WTC11 (cell line): ENCODE results near the gene OCA2. TPM values are rescaled to one million over a fixed set of nuclear protein-coding genes. Genes with fewer than 3 reads are reported as not detected.
A peak's percentile ranks its signal among the peaks of the same experiment; 100 is the strongest.

Experiments
- ATAC-seq: fragments of 200-7000 bp; cut with Tn5 transposase; 2 replicates; pipeline ENCODE4 v1.10.0; 2021; ENCODE audit warnings: mild to moderate bottlenecking, moderate library complexity
- CTCF ChIA-PET: fragments of 300-600 bp; sonication (Branson Sonifier 250); formaldehyde crosslinking; loops from one replicate; lab custom pipeline; 2021; ENCODE audit warnings: antibody characterized with exemption; lab: Charles Lee
- POLR2A ChIA-PET: fragments of 350-600 bp; sonication (Branson Sonifier 250); formaldehyde crosslinking; loops from one replicate; lab custom pipeline; 2021; ENCODE audit warnings: antibody characterized with exemption; lab: Charles Lee
- DNase-seq: peaks from one replicate; pipeline ENCODE4 v3.0.0; 2021; ENCODE audit warnings: low spot score
- H3K27ac Mint-ChIP-seq: 2 replicates; pipeline ENCODE4 v1.8.0; 2021; ENCODE audit warnings: mixed read lengths
- H3K27me3 Mint-ChIP-seq: 2 replicates; pipeline ENCODE4 v1.8.0; 2021; ENCODE audit warnings: low read depth, mild to moderate bottlenecking, moderate library complexity, mixed read lengths
- H3K36me3 Mint-ChIP-seq: 2 replicates; pipeline ENCODE4 v1.8.0; 2021; ENCODE audit warnings: mixed read lengths
- H3K4me1 Mint-ChIP-seq: 2 replicates; pipeline ENCODE4 v1.8.0; 2022; ENCODE audit warnings: mixed read lengths
- H3K4me3 Mint-ChIP-seq: 2 replicates; pipeline ENCODE4 v1.8.0; 2021; ENCODE audit warnings: mild to moderate bottlenecking, moderate library complexity, mixed read lengths
- H3K9me3 Mint-ChIP-seq: 2 replicates; pipeline ENCODE4 v1.8.0; 2021; ENCODE audit warnings: mixed read lengths
- ATF1 ChIP-seq: sonication (generic); formaldehyde crosslinking; IDR thresholded peaks from 2 replicates; pipeline ENCODE4 v1.8.1; 2023; ENCODE audit warnings: mild to moderate bottlenecking, moderate library complexity, missing genetic modification reagents
- CREM ChIP-seq: sonication (generic); formaldehyde crosslinking; IDR thresholded peaks from 2 replicates; pipeline ENCODE4 v1.8.1; 2022; ENCODE audit warnings: mild to moderate bottlenecking, missing genetic modification reagents, moderate library complexity
- CTCF ChIP-seq: fragments of 200-600 bp; IDR thresholded peaks from 2 replicates; pipeline ENCODE4 v1.8.0; 2022; ENCODE audit warnings: antibody characterized with exemption
- ETV6 ChIP-seq: sonication (generic); formaldehyde crosslinking; IDR thresholded peaks from 2 replicates; pipeline ENCODE4 v1.8.1; 2022; ENCODE audit warnings: mild to moderate bottlenecking, missing genetic modification reagents
- IRF2 ChIP-seq: sonication (generic); formaldehyde crosslinking; IDR thresholded peaks from 2 replicates; pipeline ENCODE4 v1.8.0; 2022; ENCODE audit warnings: low read depth, missing genetic modification reagents, borderline replicate concordance
- MAX ChIP-seq: sonication (generic); formaldehyde crosslinking; IDR thresholded peaks from 2 replicates; pipeline ENCODE4 v1.8.0; 2022; ENCODE audit warnings: mild to moderate bottlenecking, missing genetic modification reagents
- NFE2L1 ChIP-seq: sonication (generic); formaldehyde crosslinking; IDR thresholded peaks from 2 replicates; pipeline ENCODE4 v1.8.1; 2023; ENCODE audit warnings: missing genetic modification reagents
- NFYB ChIP-seq: sonication (generic); formaldehyde crosslinking; conservative IDR thresholded peaks from 2 replicates; pipeline ENCODE4 v1.8.0; 2022; ENCODE audit warnings: low read depth, missing genetic modification reagents
- NR3C1 ChIP-seq: sonication (generic); formaldehyde crosslinking; conservative IDR thresholded peaks from 2 replicates; pipeline ENCODE4 v1.8.1; 2023; ENCODE audit warnings: low read depth, mild to moderate bottlenecking, missing genetic modification reagents
- SMAD3 ChIP-seq: sonication (generic); formaldehyde crosslinking; IDR thresholded peaks from 2 replicates; pipeline ENCODE4 v1.8.0; 2022; ENCODE audit warnings: missing genetic modification reagents, mild to moderate bottlenecking, borderline replicate concordance
- SMAD4 ChIP-seq: sonication (generic); formaldehyde crosslinking; IDR thresholded peaks from 2 replicates; pipeline ENCODE4 v1.8.0; 2022; ENCODE audit warnings: mild to moderate bottlenecking, missing genetic modification reagents
- SOX15 ChIP-seq: fragments of 250-450 bp; sonication (Bioruptor Pico); IDR thresholded peaks from 2 replicates; pipeline ENCODE4 v1.9.0; 2021; ENCODE audit warnings: mild to moderate bottlenecking
- TEAD4 ChIP-seq: sonication (generic); formaldehyde crosslinking; IDR thresholded peaks from 2 replicates; pipeline ENCODE4 v1.8.0; 2022; ENCODE audit warnings: mild to moderate bottlenecking, missing genetic modification reagents
- USF1 ChIP-seq: sonication (generic); formaldehyde crosslinking; IDR thresholded peaks from 2 replicates; pipeline ENCODE4 v1.8.0; 2022; ENCODE audit warnings: mild to moderate bottlenecking, missing genetic modification reagents
- USF2 ChIP-seq: sonication (generic); formaldehyde crosslinking; IDR thresholded peaks from 2 replicates; pipeline ENCODE4 v1.8.1; 2023; ENCODE audit warnings: mild to moderate bottlenecking, missing genetic modification reagents, moderate library complexity
- total RNA-seq: library from RNA; stranded (reverse); gene quantifications from 3 replicates; pipeline ENCODE4 v1.2.3, GENCODE V29; 2021

The OCA2 gene
- total RNA-seq, 1 experiment from 2014 or later = 0.39 TPM

GRCh38 chr15:27831384-27832236 lies 267.5 kb downstream of the OCA2 start:
- Mint-ChIP-seq H3K4me1 (0 out of 2 replicates have a peak, but pooled peaks cover 3% of the 10 kb centered on the region), H3K27me3 (no peaks in the 10 kb centered on the region), H3K27ac (no peak overlapping the region), H3K9me3 (no peaks in the 10 kb centered on the region), H3K36me3 (no peaks in the 10 kb centered on the region), H3K4me3 (no peak overlapping the region)
- ChIA-PET POLR2A (no interaction called here), CTCF (interaction anchor here (0.8 to 1.2 kb wide), 2 partner anchors 150 to 189 kb away, joined by 3 to 4 read pairs; no protein-coding TSS in a partner anchor)
- no peak for TF ChIP-seq CTCF
- no peak for TF ChIP-seq SOX15 (CRISPR knock-in tag)
- no peak for TF ChIP-seq MAX
- TF ChIP-seq USF1 (CRISPR knock-in tag) = no peak
- TF ChIP-seq ATF1 (CRISPR knock-in tag) = no peak
- TF ChIP-seq USF2 (CRISPR knock-in tag) = no peak
- TF ChIP-seq IRF2 (CRISPR knock-in tag) = no peak
- DNase-seq = no peak
- ATAC-seq = no peak

GRCh38 chr15:27828746-27829145 lies 270.4 kb downstream of the OCA2 start:
- no peak overlapping the region for H3K27ac Mint-ChIP-seq
- H3K9me3 Mint-ChIP-seq = no peaks in the 10 kb centered on the region
- 0 out of 2 replicates have a peak, but pooled peaks cover 3% of the 10 kb centered on the region for H3K4me1 Mint-ChIP-seq
- H3K36me3 Mint-ChIP-seq = no peaks in the 10 kb centered on the region
- no peak for TF ChIP-seq ETV6 (CRISPR knock-in tag)
- no peak for TF ChIP-seq NFYB (CRISPR knock-in tag)
- TF ChIP-seq SMAD3 (CRISPR knock-in tag) = no peak
- no peak for TF ChIP-seq NFE2L1
- TF ChIP-seq TEAD4 = no peak
- DNase-seq = no peak
- H3K27me3 Mint-ChIP-seq = no peaks in the 10 kb centered on the region
- H3K4me3 Mint-ChIP-seq = no peak overlapping the region
- POLR2A ChIA-PET = interaction anchor here (0.6 kb wide), 1 partner anchor 174 kb away, joined by 3 read pairs; no protein-coding TSS in a partner anchor
- ATAC-seq = no peak
- CTCF ChIA-PET = interaction anchor here (1.5 to 2.0 kb wide), 2 partner anchors 148 to 193 kb away, joined by 5 to 12 read pairs; no protein-coding TSS in a partner anchor

GRCh38 chr15:27826902-27827714 lies 272.0 kb downstream of the OCA2 start:
- ATAC-seq (peak; percentile 20; the same call in 1 of the 2 replicates), DNase-seq (no peak)
- CTCF ChIA-PET = interaction anchor here (0.5 to 2.0 kb wide), 5 partner anchors 18 to 1275 kb away, joined by 3 to 12 read pairs (median 3); no protein-coding TSS in a partner anchor
- Mint-ChIP-seq H3K27me3 (no peaks in the 10 kb centered on the region), H3K36me3 (no peaks in the 10 kb centered on the region), H3K9me3 (no peaks in the 10 kb centered on the region), H3K27ac (no peak overlapping the region), H3K4me1 (0 out of 2 replicates have a peak, but pooled peaks cover 3% of the 10 kb centered on the region), H3K4me3 (no peak overlapping the region)
- POLR2A ChIA-PET = no interaction called here
- TF ChIP-seq SMAD4 = no peak
- TF ChIP-seq NR3C1 = no peak
- no peak for TF ChIP-seq CREM
